HepG2 (cell line): ENCODE measurements around the gene FGFBP1. TPM values are rescaled to one million over a fixed set of nuclear protein-coding genes. Genes with fewer than 3 reads are reported as not detected.
"Not testable (repeated sequence)": the region's sequence is repeated elsewhere in the genome, so short reads cannot be mapped to it uniquely, and the experiment has no call there.

Experiments used
- ATAC-seq: fragments of 200-7000 bp; cut with Tn5 transposase; 3 replicates; pipeline ENCODE4 v1.9.1; 2020; ENCODE audit warnings: mild to moderate bottlenecking, moderate library complexity
- BruUV-seq: library from RNA; stranded (reverse); fragments of 400-500 nt; replicated peaks from 2 replicates; lab custom pipeline; 2021; lab: Mats Ljungman, UMichigan
- CTCF ChIA-PET: fragments of 300-600 bp; formaldehyde crosslinking; extraction: SDS; loops from one replicate; lab custom pipeline; 2021; ENCODE audit warnings: low total read pairs, inconsistent platforms, low intra/inter-chr PET ratio; lab: Yijun Ruan, JAX
- POLR2A ChIA-PET: fragments of 350-600 bp; sonication (Branson Sonifier 250); formaldehyde crosslinking; loops from one replicate; lab custom pipeline; 2020; ENCODE audit warnings: antibody characterized with exemption, inconsistent platforms; lab: Yijun Ruan, JAX
- DNase-seq: peaks from one replicate; pipeline ENCODE4 v3.0.0-alpha.2; 2015; ENCODE audit warnings: low spot score
- FAIRE-seq: peaks from 3 replicates; lab custom pipeline; 2011; peaks lifted over from hg19 to GRCh38; lab: Jason Lieb, UNC
- H2AFZ ChIP-seq: one replicate; pipeline ENCODE4 v1.6.1; 2011; ENCODE audit warnings: low read length, inconsistent platforms
- H3K27ac ChIP-seq: fragments of 300-600 bp; 3 replicates; pipeline ENCODE4 v1.8.0; 2011; ENCODE audit warnings: mixed run types, mild to moderate bottlenecking, mixed read lengths, low read length, inconsistent platforms; ENCODE audit not compliant: insufficient read depth; ENCODE audit errors: extremely low read length
- H3K27me3 ChIP-seq, 2 experiments: fragments of 200-600 bp in 1 of 2; 2 replicates in 1 of 2; 3 replicates in 1 of 2; pipeline versions ENCODE4 v1.6.0 to v1.8.0; 2011; ENCODE audit warnings: low read length in 2 of 2, mild to moderate bottlenecking in 2 of 2, moderate library complexity in 2 of 2, inconsistent platforms in 1 of 2; ENCODE audit not compliant: insufficient read depth in 2 of 2, control insufficient read depth in 1 of 2
- H3K36me3 ChIP-seq, 2 experiments: fragments of 200-600 bp in 1 of 2; replicated peaks in 1 of 2; 2 replicates in 1 of 2; 3 replicates in 1 of 2; pipeline versions ENCODE4 v1.5.1 to v1.8.0; 2011; ENCODE audit warnings: low read length in 2 of 2, inconsistent platforms in 1 of 2; ENCODE audit not compliant: insufficient read depth in 2 of 2, control insufficient read depth in 1 of 2
- H3K4me1 ChIP-seq: 2 replicates; pipeline ENCODE4 v1.5.1; 2012; ENCODE audit warnings: low read length, inconsistent platforms; ENCODE audit not compliant: insufficient read depth
- H3K4me2 ChIP-seq: 2 replicates; pipeline ENCODE4 v1.6.0; 2011; ENCODE audit warnings: low read depth, low read length, inconsistent platforms
- H3K4me3 ChIP-seq, 3 experiments: fragments of 200-600 bp in 1 of 3; sonication (generic), shearing (Covaris generic) in 1 of 3; replicated peaks in 1 of 3; 2 replicates each; pipeline ENCODE4 v1.5.1; 2011 to 2016; ENCODE audit warnings: low read length in 3 of 3, inconsistent platforms in 2 of 3, low read depth in 2 of 3, mild to moderate bottlenecking in 2 of 3, control low read depth in 1 of 3, mixed read lengths in 1 of 3; ENCODE audit not compliant: insufficient read depth in 1 of 3
- H3K79me2 ChIP-seq: one replicate; pipeline ENCODE4 v1.6.1; 2011; ENCODE audit warnings: low read length, inconsistent platforms; ENCODE audit not compliant: insufficient read depth
- H3K9ac ChIP-seq: 2 replicates; pipeline ENCODE4 v1.6.0; 2011; ENCODE audit warnings: mild to moderate bottlenecking, low read depth, low read length, inconsistent platforms; ENCODE audit not compliant: insufficient read depth
- H3K9me3 ChIP-seq: 2 replicates; pipeline ENCODE4 v1.5.1; 2012; ENCODE audit warnings: mild to moderate bottlenecking, low read length
- H4K20me1 ChIP-seq: 2 replicates; pipeline ENCODE4 v1.6.0; 2011; ENCODE audit warnings: inconsistent platforms, mild to moderate bottlenecking, low read length, moderate library complexity; ENCODE audit not compliant: insufficient read depth
- DPF2 ChIP-seq: sonication (generic); formaldehyde crosslinking; IDR thresholded peaks from 2 replicates; pipeline ENCODE4 v1.4.0; 2020; ENCODE audit warnings: mild to moderate bottlenecking, low read depth, missing genetic modification reagents, borderline replicate concordance
- ZNF12 ChIP-seq: sonication (generic); formaldehyde crosslinking; IDR thresholded peaks from 2 replicates; pipeline ENCODE4 v1.5.0; 2020; ENCODE audit warnings: missing genetic modification reagents
- ZUFSP ChIP-seq: sonication (generic); formaldehyde crosslinking; IDR thresholded peaks from 2 replicates; pipeline ENCODE4 v1.9.0; 2021; ENCODE audit warnings: missing genetic modification reagents, mild to moderate bottlenecking, borderline replicate concordance
- WGBS: methylation state at CpG from one replicate; pipeline ENCODE4 v1.1.6; 2017; ENCODE audit warnings: low lambda C conversion rate; 5-methylcytosine and 5-hydroxymethylcytosine counted together
- in situ Hi-C: cut with HindIII; loops from 2 replicates; pipeline ENCODE4 v1.10.0; 2017; ENCODE audit warnings: low pct_unique_long_range_greater_than_20kb; ENCODE audit not compliant: extremely low pct_ligation_motif_present
- intact Hi-C: fragments of 100-400 bp; cut with micrococcal nuclease; formaldehyde crosslinking; loops from one replicate; pipeline ENCODE4 v1.10.0; 2022; ENCODE audit not compliant: unreplicated experiment
- polyA plus RNA-seq, 8 experiments: library from polyadenylated mRNA; depleted of rRNA in 3 of 8; stranded (reverse) in 7 of 8; unstranded in 1 of 8; fragments of >200 nt; fragmentation: Illumina TruSeq in 4 of 8; extraction: Trizol in 4 of 8; gene quantifications; 2 replicates each; pipeline versions ENCODE4 v1.2.1 to v1.2.3, GENCODE V29; 2011 to 2016; ENCODE audit warnings: low read depth in 4 of 8, missing spikeins in 1 of 8, mixed read lengths in 1 of 8; ENCODE audit not compliant: insufficient read depth in 1 of 8
- total RNA-seq, 5 experiments: library from RNA; depleted of rRNA; stranded (reverse); fragments of >200 nt; fragmentation: Illumina TruSeq; extraction: Trizol; gene quantifications; 2 replicates each; pipeline ENCODE4 v1.2.3, GENCODE V29; 2016; ENCODE audit warnings: low read depth in 1 of 5

FGFBP1 gene
- total and polyA plus RNA-seq, 2 of the 13 experiments (the other 11 are each of a cell fraction or from before 2014, with no cell fraction given) = not detected

- intact Hi-C loops, H3K9me3 ChIP-seq, H3K4me1 ChIP-seq, ATAC-seq, FAIRE-seq, H3K4me3 ChIP-seq, BruUV-seq, H2AFZ ChIP-seq, DNase-seq, POLR2A ChIA-PET, CTCF ChIA-PET, H4K20me1 ChIP-seq, H3K27ac ChIP-seq, H3K36me3 ChIP-seq, H3K4me2 ChIP-seq, in situ Hi-C loops, H3K9ac ChIP-seq, H3K79me2 ChIP-seq: not testable (repeated sequence)
- H3K27me3 ChIP-seq = peaks cover 0 to 11% of the 10 kb centered on the region in 2 experiments; a peak in 2 of 5 replicates
- 2% methylated on average over 6 of the region's 9 CpGs for WGBS
Measured at GRCh38 chr4:15916358-15916757, 22.2 kb downstream of the FGFBP1 start.

- Histone ChIP-seq H3K4me3 (no peak overlapping the region), H3K79me2 (no peaks in the 10 kb centered on the region), H3K4me1 (no peaks in the 10 kb centered on the region), H3K36me3 (no peaks in the 10 kb centered on the region), H4K20me1 (no peaks in the 10 kb centered on the region), H3K9ac (no peak overlapping the region), H3K9me3 (no peaks in the 10 kb centered on the region), H2AFZ (no peak overlapping the region), H3K4me2 (no peak overlapping the region), H3K27ac (no peak overlapping the region), H3K27me3 (peaks cover 0 to 11% of the 10 kb centered on the region in 2 experiments; a peak in 1 of 5 replicates)
- no peak for ATAC-seq
- intact Hi-C loops (no loop called here), in situ Hi-C loops (no loop called here)
- TF ChIP-seq ZUFSP (CRISPR knock-in tag) (no peak), DPF2 (CRISPR knock-in tag) (no peak), ZNF12 (CRISPR knock-in tag) (no peak)
- ChIA-PET POLR2A (no interaction called here), CTCF (no interaction called here)
- 7% methylated on average over 2 of the region's 2 CpGs for WGBS
- DNase-seq = no peak
- no peak for FAIRE-seq
- no TSS peak for BruUV-seq
Measured at GRCh38 chr4:15914736-15915135, 23.8 kb downstream of the FGFBP1 start.
